Measurements from ENCODE around the gene GPATCH1.
"Not testable (repeated sequence)": the region's sequence is repeated elsewhere in the genome, so short reads cannot be mapped to it uniquely, and the experiment has no call there.

- TF ChIP-seq CTCF (IDR thresholded peaks at IDR 0.05; ENCODE audit: low read depth, low read length, poor library complexity, severe bottlenecking); EZH2phosphoT487 (IDR thresholded peaks at IDR 0.05; ENCODE audit: borderline replicate concordance, low read length): not testable (repeated sequence)
Observed at GRCh38 chr19:33166037-33166436, 85.1 kb downstream of the GPATCH1 start.
